ENCODE results near the gene COL6A2.
"Not testable (repeated sequence)": the region's sequence is repeated elsewhere in the genome, so short reads cannot be mapped to it uniquely, and the experiment has no call there.

Gene COL6A2

DNA sequence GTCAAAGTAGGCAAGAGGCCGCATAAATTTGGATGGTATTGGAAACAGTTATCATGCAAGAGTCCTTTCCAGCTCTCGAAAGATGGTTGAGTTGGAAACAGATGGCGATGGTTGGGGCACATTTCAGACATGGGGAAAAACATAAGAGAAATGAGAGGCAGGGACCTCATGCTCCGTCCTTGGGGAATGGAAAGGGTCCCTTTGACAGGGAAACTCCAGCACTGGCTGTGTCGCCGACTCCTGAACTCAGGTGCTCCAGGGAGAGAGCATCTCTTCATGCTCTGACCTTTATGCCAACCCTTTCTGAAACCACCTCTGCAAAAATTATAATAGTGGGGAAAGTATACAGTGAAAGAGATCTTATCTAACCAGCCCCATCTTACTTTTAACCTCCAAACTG is 36.8 kb upstream of the COL6A2 start:
- DNase-seq, result no peak

DNA sequence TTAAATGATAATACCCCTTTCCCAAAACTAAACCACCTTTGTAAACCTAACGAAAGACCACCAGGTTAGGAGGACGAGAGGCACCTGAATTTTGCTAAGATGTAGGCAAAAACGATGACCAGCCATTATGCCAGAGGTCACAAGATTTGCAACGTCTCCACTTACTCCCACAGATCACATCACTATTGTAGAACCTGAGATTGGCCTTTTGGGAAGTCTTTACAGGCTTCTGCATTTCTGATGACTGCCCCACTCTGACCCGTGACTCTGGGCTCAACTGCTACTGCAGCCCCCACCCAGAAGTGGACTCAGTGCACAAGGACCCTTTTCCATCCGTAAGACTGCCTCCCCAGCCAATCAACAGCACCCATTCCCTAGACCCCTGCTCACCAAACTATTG is 36.4 kb upstream of the COL6A2 start:
- DNase-seq, result no peak

DNA sequence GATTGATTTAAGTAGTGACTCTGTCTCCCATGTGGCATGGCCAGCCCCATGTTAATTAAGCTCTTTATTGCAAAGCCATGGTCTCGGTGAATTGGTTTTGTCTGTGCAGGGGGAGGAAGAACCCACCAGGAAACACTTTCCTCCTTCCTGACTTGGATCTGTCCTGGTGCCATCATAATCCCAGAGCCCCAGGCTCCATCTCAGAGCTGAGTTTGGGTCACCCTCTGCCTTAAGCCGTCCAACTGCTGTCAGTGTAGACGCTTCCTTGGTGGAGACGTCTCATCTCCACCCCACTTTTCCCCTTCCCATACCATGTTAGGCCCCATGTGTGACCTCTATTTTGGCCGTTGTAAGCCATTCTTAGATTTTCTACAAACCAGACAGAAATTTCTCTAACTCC is 36.0 kb upstream of the COL6A2 start:
- no peak for DNase-seq

DNA sequence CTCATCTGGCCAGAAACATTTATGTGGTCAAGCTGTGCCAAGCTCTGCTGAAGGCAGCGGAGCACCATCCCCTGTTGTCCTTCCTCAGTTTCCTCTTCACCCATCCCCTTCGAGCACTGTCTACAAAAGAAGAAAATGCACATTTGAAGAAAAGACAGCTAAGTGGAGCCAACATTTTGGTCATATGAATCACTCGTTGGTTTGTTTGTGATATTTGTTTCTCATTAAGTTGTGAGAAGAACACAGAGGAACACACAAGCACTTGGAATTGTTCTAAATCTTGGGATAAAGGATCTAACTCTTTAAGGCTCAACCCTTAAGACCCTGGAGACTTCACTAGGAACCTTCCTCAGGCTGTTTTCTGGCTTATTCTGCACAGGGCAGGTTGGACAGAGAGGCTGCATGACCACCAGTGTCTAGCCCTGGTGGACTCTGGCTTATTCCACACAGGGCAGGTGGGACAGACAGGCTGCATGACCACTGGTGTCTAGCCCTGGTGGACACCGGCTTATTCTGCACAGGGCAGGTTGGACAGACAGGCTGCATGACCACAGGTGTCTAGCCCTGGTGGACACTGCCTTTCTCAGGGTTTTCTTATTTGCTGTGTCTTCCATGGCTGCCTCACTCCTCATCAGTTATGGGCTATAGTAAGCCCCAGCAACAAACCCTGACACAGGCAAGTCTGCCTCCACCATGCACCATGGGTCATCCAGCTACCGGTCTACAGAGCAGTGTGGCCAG is 35.3 kb upstream of the COL6A2 start:
- DNase-seq, result no peak

DNA sequence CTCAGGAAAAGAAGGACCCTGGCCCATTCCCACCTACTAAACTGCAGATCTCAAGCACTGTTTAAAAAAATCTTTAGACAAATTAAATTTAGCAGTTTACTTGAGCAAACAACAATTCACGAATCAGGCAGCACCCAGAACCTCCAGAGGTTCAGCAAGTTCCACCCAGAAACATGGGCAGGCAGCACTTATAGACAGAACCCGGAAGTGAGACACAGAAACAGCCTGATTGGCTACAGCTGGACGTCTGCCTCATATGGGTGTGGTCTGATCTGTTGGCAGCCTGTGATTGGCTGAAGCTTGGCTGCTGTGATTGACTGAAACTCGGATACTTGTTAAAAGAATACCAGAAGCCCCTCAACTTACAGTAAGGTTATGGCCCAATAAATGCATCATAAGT is 34.7 kb upstream of the COL6A2 start:
- no peak for DNase-seq

DNA sequence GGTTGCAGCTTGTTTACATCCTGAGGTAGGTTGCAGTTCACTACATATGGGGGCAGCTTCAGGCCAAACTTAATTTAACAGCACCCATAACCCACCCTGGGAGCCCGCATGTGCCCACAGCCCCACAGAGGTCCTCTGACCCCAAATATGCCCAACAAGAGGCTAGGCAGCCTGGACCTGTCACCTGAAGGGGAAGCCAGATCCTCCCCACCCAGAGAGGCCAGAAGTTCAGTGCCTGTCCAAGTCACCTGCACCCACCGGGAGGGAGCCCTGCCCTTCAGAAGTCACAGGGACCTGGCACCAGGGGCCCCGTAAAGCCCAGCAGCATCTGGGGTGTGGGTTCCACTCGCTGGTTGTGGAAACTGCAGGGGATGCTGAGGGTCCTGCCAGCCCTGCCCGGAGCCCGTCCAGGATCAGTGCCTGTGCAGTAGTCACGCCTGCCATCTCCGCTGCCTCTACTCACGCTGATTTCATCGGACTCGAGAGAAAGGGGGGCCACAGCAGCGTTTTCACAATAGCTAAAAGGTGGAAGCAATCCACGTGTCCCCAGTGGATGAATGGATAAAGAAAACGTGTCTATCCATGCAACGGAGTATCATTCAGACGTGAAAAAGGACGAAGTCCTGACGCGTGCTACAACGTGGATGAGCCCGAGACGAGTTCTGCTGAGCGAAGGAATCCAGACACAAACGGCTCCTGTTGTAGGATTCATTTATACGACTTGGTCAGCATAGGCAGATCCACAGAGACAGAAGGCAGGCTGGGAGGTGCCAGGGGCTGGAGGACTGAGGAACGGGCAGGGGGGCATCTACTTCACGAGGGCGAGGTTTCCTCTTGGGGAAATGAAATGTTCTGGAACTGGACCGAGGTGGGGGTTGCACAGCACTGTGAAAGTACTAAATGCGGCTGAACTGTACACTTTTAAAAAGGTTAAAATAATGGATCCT is 33.9 kb upstream of the COL6A2 start:
- DNase-seq, result no peak

DNA sequence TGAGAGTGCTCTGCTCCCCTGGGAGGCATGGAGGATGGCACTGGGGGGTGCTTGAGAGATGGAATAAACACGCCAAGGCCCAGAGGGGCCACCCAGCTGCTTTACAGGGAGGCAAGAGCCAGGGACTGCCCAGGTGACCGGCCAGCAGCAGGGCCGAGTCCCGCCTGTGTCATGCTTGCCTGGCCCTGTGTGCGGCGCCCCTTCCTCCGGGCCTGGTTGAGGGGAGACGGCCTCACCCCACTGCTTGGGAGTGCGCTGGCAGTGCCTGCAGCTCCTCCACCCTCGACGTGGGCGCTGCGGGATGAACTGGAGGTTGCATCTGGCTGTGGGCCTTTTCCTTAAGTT is 33.1 kb upstream of the COL6A2 start:
- no peak for DNase-seq

DNA sequence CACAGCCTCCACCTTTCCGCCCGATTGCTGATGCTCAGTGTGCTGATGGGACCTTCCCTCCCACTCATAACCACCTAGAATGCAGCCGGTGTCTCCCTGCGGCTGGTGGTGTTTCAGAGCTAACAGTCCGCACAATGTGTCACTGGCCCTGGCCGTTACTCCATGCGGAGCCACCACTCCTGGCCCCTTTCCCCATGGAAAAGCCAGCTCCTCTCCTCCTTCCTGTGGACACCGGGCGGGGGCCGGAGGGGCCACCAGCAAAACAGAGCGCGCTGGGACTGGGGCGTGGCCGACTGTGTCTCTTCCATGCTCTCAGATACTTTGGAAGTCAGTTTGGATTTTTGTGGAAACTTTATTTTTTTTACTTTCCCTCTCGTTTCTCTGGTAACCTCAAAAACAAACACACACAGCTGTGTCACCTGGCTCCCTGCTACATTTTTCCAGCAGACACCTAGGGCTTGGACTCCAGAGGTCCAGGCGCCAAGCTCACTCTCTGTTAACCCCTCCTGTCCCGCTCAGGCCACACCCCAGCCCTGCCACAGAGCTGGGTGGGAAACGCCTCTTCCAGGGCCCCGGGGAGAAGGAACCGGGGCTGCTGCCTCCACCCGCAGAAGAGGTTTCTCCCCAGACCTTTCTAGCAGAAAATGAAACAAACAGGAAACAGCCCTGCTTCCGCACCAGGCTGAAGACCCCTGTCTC is 32.5 kb upstream of the COL6A2 start:
- no peak for DNase-seq

DNA sequence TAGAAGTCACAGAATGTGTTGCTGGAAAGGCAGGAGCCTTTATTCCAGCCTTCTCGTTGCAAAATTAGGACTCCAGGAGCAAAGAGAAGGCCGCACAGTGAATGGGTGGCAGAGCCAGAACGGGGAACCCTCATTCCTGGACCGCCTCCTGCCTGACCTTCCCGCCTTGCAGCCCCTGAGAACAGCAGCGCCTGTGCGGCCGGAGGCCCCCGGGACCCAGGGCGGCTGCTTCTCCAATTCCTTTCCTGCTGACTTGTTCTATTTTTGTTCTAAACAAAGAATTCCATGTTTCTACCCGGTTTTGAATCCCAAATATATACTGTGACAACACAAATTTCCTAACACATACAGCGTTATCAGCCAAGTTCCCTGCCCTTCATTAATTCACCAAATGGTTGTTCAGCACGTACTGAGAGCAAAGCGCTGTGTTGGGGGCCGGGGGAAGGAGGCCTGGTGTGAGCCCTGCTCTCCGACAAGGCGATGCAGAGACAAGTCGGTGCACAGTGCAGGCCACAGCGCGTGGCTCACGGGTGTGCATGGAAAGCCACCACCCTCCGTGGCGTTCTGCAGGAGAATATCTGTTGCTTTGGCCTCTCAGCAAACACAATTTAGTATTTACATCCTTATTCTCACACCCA is 31.9 kb upstream of the COL6A2 start:
- DNase-seq, result no peak

DNA sequence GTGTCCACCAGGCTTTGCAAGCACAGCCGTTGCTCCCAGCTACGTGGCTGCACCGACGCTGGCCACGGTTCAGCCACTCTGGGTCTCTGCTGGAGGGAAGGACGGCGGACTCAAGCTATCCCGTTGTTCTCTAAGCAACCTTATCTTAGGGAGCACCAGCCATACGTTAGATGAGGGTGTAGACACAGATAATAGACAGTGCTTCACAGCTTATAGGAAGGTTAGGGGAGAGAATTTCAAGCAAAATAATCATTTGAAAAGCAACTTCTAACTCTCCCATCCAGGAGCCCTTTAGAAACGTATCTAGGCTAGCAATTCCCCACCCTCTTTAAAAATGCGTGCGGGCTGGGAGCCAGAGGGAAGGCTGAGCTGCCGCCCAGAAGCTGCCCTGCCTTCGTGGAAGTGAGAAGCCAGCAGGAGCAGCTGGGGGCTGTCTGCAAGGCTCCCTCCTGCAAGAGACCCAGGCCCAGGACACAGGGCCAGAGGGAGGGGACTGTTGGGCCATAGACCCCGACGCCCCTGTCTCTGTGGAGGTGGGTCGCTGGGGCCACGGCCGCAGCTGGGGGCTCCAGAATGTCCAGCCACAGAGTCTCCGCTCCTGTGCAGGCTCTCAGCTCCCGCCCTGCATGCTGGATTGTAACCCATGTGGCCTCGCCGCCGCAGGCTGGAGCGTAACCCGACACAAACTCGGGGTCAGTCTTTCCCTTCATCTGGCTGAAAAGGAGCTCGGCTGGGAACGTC is 31.2 kb upstream of the COL6A2 start:
- DNase-seq, result no peak

DNA sequence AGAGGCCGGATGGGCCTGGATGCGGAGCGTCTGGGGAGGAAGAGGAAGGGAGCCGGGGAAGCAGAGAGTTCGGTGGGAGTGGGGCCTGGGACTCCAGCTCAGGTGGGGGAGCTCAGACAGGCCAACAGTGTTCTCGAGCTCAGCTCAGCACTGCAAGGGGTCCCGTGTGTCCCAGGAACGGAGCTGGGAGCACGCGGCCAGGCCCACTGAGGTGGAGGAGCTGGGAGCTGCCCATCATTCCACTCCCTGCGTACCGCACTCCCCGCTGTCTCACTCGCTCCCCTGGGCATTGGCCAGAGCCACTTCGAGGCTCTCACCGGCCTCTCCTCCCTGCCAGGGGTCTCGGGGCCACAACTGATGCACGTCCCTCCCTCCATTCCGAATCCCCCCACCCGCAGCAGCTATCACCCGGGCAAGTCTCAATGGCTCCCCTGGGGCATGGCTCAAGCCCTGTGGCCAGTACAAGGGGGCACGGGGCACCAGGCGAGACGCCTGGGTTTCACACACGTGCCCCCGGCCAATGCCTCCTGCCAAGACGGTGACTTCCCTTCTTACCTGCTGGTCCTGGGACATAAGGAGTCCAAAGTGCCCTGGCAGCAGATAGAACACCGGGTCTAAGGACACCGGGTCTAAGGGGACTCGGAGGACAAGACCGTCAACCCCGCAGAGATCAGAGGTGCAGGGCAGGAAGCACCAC is 30.3 kb upstream of the COL6A2 start:
- no peak for DNase-seq

DNA sequence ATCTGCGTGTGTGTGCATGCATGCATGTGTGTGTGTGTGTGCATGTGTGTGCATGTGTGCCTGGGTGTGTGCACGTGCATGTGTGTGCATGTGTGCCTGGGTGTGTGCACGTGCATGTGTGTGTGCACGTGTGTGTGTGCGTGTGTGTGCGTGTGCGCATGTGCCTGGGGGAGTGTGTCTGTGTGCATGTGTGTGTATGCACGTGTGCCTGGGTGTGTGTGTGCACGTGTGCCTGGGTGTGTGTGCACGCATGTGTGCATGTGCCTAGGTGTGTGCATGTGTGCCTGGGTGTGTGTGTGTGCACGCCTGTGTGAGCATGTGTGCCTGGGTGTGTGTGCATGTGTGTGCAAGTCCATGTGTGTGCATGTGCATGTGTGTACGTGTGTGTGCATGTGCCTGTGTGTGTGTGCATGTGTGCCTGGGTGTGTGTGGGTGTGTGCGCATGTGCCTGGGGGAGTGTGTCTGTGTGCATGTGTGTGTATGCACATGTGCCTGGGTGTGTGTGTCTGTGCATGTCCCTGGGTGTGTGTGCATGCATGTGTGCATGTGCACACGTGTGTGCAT is 29.3 kb upstream of the COL6A2 start:
- no peak for DNase-seq

DNA sequence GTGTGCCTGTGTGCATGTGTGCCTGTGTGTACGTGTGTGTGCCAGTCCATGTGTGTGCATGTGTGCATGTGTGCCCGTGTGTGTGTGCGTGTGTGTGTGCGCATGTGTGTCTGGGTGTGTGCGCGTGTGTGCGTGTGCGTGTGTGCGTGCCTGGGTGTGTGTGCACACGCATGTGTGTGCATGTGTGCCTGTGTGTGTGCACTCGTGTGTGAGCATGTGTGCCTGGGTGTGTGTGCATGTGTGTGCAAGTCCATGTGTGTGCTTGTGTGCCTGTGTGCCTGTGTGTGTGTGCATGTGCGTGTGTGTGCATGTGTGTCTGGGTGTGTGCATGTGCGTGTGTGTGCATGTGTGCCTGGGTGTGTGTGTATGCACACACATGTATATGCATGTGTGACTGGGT is 28.7 kb upstream of the COL6A2 start:
- DNase-seq, result no peak

DNA sequence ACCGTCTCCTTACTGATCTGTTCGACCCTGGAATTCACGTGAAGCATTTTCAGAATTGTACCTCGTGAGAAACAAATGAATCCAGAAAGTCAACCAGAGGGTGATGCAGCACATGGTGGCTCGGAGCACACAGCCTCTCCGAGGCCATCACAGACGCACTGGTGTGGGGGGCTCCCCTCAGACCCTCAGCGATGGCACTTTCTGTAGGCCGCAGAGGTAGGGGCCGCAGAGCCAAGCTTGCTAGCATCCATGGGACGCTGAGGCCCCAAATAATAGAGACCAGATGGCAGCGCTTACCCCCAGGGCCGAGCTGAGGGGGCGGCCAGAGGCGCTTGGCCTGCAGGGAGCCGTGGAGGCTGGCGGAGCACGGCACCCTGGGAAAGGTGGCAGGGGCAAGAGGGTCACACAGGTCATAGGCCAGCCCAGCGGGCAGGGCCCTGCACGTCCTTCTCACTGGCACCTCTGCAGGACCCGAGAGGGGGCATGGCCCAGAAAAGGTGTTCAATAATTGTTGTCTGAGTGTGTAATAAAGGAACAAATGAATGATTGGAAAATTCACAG is 28.1 kb upstream of the COL6A2 start:
- no peak for DNase-seq

DNA sequence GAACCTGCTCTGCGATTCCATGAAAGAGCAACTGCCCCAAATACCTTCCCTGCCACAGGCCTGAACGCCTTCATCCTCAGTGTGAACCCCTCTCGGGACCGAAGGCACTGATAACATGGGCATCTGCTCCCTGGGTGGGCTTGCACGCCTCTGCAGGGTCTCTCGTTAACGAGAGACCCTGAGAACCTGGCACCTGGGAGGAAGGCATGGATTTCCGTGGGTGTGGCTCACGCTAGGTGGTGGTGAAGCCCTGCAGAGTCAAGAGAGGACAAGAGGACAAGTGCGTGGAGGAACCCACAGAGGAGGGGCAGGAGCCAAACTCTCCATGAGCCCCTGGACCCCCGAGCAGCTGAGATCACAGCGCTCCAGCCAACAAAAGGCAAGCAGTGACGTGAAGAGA is 26.8 kb upstream of the COL6A2 start:
- DNase-seq, result no peak

DNA sequence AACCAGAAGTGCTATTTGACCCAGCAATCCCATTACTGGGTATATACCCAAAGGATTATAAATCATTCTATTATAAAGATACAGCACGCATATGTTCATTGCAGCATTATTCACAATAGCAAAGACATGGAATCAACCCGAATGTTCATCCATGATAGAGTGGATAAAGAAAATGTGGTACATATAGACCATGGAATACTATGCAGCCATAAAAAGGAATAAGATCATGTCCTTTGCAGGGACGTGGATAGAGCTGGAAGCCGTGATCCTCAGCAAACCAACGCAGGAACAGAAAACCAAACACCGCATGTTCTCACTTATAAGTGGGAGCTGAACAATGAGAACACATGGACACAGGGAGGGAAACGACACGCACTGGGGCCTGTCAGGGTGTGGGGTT is 21.2 kb upstream of the COL6A2 start:
- not testable (repeated sequence) for DNase-seq

DNA sequence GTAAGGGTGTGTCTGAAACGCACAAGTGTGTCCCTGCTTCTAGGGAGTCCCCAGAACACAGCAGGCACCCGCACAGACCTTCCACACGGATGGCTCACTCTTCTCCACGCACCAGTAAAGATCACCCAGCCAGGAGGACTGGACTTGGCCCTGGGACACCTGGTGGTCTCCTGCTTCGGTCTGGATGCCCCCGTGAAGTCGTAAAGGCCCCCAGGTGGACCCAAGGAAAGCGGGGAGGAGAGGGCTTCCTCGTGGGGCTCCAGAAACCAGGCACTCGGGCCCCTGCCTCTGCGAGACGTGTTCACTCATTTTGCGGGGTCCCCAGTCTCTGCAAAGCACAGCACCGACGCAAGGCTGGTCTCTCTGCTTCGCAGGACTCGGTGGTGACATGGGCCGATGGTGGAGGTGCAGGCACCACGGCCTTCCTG is 20.2 kb upstream of the COL6A2 start:
- no peak for DNase-seq

DNA sequence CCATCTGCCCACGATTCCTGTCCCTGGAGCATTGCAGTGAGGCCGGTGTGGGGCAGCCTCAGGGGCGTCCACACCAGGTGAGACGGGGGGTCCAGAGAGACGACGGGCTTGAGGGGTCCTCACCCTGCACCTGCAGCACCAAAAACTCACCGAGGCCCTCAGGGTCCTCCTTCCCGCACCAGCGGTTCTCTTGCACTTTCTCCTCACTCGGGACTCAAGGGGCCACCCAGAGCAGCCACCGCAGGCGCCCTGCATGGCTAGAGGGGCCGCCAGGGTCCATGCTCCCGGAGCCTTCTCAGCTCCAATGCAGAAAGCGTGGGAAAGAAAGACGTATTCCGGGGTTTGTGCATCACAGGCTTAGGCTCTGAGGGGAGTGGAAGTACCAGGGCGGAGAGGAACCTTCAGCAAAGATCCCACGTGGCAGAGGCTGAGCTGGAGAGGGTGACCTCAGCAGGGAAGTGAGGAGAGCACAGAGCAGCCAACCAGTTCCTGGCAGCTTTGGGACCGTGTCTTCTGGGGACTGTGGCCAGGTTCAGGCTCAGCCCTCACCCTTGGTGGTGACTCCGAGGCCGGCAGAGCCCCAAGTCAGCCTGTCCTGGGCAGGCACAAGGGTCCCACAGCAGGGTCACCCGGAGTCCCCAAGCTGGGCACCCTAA is 19.5 kb upstream of the COL6A2 start:
- DNase-seq, result no peak

DNA sequence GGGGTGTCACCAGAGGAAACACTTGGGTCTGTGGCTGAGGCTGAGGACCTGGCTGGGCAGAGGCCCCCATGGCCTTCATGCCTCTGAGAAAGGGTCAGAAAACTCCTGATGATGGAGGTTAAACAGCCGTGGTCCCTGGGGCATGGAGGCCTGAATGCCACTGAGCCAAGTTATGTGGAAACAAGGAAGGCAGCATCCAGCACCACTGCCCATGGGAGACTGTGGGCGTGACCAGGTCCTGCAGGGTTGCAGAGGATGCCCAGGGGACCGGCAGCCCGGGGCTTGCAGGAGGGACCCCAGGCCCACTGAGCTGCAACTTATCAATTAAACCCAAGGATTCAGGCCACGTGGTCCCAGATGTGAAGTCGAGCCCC is 18.9 kb upstream of the COL6A2 start:
- no peak for DNase-seq

DNA sequence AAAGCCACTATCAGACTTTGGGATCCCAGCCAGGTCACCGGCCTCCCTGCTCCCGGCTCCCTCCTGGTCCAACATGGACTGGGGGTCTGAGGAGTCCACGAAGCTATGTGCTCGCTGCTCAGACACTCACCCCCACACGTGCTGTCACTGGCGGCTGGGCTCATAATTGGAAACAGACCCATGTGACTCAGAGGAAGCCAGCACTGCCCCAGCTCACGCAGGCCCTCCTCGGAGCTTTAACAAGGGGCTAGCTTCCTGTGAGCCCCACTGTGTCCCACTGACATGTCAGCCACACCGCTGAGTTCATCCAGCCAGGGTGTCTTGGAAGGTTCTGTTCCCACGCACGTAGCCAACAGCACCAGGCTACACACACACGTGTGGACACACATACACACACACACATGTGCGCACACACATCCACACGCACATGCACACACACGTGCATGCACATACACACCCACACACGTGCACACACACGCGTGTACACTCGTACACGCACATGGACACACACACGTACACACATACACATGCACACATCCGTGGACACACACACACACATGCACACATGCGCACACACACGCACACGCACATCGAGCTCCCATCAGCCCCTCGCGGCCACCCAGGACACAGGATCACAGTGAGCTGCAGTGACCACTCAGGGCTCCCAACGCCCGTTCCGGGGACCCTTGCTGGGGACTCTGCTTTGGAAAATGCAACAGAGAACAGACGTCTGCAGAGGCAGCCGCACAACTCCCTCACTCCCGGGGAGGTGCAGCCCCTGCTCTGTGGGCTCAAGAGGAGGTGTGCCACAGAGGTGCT is 18.4 kb upstream of the COL6A2 start:
- DNase-seq, result no peak
